ENCODE results near the gene SCNN1B.

DNA sequence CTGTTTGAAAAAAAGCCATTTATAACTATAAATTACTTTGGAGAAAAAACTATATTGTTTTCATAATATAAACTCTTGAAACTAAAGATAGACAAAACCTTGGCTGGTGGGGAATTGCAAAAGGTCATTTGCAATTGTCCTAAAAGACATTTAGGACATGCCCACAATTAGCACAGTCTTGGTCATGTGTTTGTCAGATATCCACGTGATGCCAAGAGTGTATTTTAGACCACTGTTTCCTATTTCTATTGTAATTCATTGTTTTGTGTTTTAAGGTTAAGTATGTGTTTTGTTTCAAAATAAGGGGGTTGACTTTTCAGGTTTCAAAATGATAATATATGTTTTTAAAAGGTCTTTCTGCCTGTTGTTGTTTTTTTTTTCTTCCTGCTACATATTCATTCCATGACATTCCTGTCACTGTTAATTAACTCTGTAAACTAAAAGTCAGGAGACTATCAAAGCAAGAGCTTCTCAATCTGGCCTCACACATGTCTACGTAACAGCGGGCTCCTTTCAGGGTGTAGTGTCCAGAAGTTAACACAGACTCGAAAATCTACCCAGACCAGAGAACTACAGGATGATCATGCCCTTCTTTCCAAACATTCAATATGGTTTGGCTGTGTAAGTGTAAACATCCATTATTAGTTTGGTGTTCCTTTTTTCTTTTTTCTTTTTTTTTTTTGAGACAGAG, 92.2 kb downstream of the SCNN1B start:
- TF ChIP-seq, protein P1, sequence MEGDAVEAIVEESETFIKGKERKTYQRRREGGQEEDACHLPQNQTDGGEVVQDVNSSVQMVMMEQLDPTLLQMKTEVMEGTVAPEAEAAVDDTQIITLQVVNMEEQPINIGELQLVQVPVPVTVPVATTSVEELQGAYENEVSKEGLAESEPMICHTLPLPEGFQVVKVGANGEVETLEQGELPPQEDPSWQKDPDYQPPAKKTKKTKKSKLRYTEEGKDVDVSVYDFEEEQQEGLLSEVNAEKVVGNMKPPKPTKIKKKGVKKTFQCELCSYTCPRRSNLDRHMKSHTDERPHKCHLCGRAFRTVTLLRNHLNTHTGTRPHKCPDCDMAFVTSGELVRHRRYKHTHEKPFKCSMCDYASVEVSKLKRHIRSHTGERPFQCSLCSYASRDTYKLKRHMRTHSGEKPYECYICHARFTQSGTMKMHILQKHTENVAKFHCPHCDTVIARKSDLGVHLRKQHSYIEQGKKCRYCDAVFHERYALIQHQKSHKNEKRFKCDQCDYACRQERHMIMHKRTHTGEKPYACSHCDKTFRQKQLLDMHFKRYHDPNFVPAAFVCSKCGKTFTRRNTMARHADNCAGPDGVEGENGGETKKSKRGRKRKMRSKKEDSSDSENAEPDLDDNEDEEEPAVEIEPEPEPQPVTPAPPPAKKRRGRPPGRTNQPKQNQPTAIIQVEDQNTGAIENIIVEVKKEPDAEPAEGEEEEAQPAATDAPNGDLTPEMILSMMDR (IDR thresholded peaks at IDR 0.05) = no peak
- TF ChIP-seq POLR2A (IDR thresholded peaks at IDR 0.05) = no peak

Data from tibial nerve (tissue), 3 donors.